GM19397 (cell line): ENCODE measurements around the gene SORCS2.

Experiments
- ATAC-seq: cut with Tn5 transposase; IDR thresholded peaks from one replicate; pipeline ENCODE4 v1.9.1; 2021; ENCODE audit warnings: mild to moderate bottlenecking, moderate library complexity; ENCODE audit not compliant: unreplicated experiment

The SORCS2 gene

GRCh38 chr4:7513671-7514070 is 321.3 kb downstream of the SORCS2 start:
- no peak for ATAC-seq

- ATAC-seq = no peak
Measured at GRCh38 chr4:7514281-7514680, 321.9 kb downstream of the SORCS2 start.

- no peak for ATAC-seq
Measured at GRCh38 chr4:7514789-7515188, 322.5 kb downstream of the SORCS2 start.

GRCh38 chr4:7515390-7515902 is 323.1 kb downstream of the SORCS2 start:
- ATAC-seq = no peak

GRCh38 chr4:7516096-7516772 is 323.9 kb downstream of the SORCS2 start:
- no peak for ATAC-seq

GRCh38 chr4:7516773-7517144 is 324.4 kb downstream of the SORCS2 start:
- ATAC-seq = no peak

GRCh38 chr4:7518871-7519637 is 326.7 kb downstream of the SORCS2 start:
- ATAC-seq = no peak

GRCh38 chr4:7519638-7520376 is 327.5 kb downstream of the SORCS2 start:
- no peak for ATAC-seq

- no peak for ATAC-seq
Measured at GRCh38 chr4:7521666-7522065, 329.3 kb downstream of the SORCS2 start.

GRCh38 chr4:7522452-7523220 is 330.3 kb downstream of the SORCS2 start:
- ATAC-seq = no peak

- ATAC-seq = no peak
Measured at GRCh38 chr4:7523526-7523925, 331.2 kb downstream of the SORCS2 start.

- no peak for ATAC-seq
Measured at GRCh38 chr4:7524064-7524682, 331.8 kb downstream of the SORCS2 start.

- no peak for ATAC-seq
Measured at GRCh38 chr4:7524843-7525242, 332.5 kb downstream of the SORCS2 start.

GRCh38 chr4:7526491-7526890 is 334.2 kb downstream of the SORCS2 start:
- no peak for ATAC-seq

- ATAC-seq = no peak
Measured at GRCh38 chr4:7526929-7527535, 334.7 kb downstream of the SORCS2 start.

- ATAC-seq = no peak
Measured at GRCh38 chr4:7529368-7530080, 337.2 kb downstream of the SORCS2 start.

GRCh38 chr4:7530082-7530481 is 337.7 kb downstream of the SORCS2 start:
- ATAC-seq = no peak

- ATAC-seq = no peak
Measured at GRCh38 chr4:7530932-7531639, 338.7 kb downstream of the SORCS2 start.

GRCh38 chr4:7531640-7531994 is 339.3 kb downstream of the SORCS2 start:
- no peak for ATAC-seq
